A673 (cell line): ENCODE data around the gene RAP1GDS1. TPM values are rescaled to one million over a fixed set of nuclear protein-coding genes. Genes with fewer than 3 reads are reported as not detected.
"Not testable (repeated sequence)": the region's sequence is repeated elsewhere in the genome, so short reads cannot be mapped to it uniquely, and the experiment has no call there.

Experiments used
- BruUV-seq: library from RNA; stranded (reverse); fragments of 400-500 nt; replicated peaks from 2 replicates; lab custom pipeline; 2021; lab: Mats Ljungman, UMichigan
- CTCF ChIA-PET: fragments of 300-600 bp; sonication (Branson Sonifier 250); formaldehyde crosslinking; loops from one replicate; lab custom pipeline; 2022; ENCODE audit warnings: antibody characterized with exemption; lab: Charles Lee
- POLR2A ChIA-PET: fragments of 300-600 bp; sonication (Branson Sonifier 250); formaldehyde crosslinking; loops from one replicate; lab custom pipeline; 2022; ENCODE audit warnings: antibody characterized with exemption; ENCODE audit not compliant: low non-redundant PET; lab: Charles Lee
- DNase-seq: peaks from one replicate; pipeline ENCODE4 v3.0.0-alpha.2; 2015; ENCODE audit warnings: low spot score
- H3K27ac ChIP-seq: fragments of 200-600 bp; sonication (generic); 2 replicates; pipeline ENCODE4 v1.5.1; 2016; ENCODE audit warnings: mixed run types, low read depth, mild to moderate bottlenecking, mixed read lengths, antibody characterized with exemption, low read length; ENCODE audit not compliant: poor library complexity, severe bottlenecking
- H3K27me3 ChIP-seq: fragments of 200-600 bp; sonication (generic); replicated peaks from 2 replicates; pipeline ENCODE4 v1.6.1; 2017; ENCODE audit warnings: mixed run types, low read depth, mild to moderate bottlenecking, mixed read lengths, antibody characterized with exemption, low read length; ENCODE audit not compliant: insufficient read depth, poor library complexity
- H3K36me3 ChIP-seq: fragments of 200-600 bp; sonication (generic); 2 replicates; pipeline ENCODE4 v1.6.1; 2016; ENCODE audit warnings: mixed run types, mild to moderate bottlenecking, mixed read lengths, antibody characterized with exemption, low read length; ENCODE audit not compliant: insufficient read depth, poor library complexity, severe bottlenecking
- H3K4me1 ChIP-seq: fragments of 200-600 bp; sonication (generic); 2 replicates; pipeline ENCODE4 v1.6.1; 2017; ENCODE audit warnings: mixed run types, mild to moderate bottlenecking, mixed read lengths, antibody characterized with exemption, low read length; ENCODE audit not compliant: insufficient read depth, poor library complexity, severe bottlenecking
- H3K4me3 ChIP-seq: fragments of 200-600 bp; sonication (generic); 2 replicates; pipeline ENCODE4 v1.5.1; 2016; ENCODE audit warnings: low read depth, mixed run types, mild to moderate bottlenecking, mixed read lengths, low read length; ENCODE audit not compliant: poor library complexity, severe bottlenecking
- H3K9me3 ChIP-seq: fragments of 200-600 bp; sonication (generic); 2 replicates; pipeline ENCODE4 v1.6.1; 2016; ENCODE audit warnings: mixed run types, low read depth, mild to moderate bottlenecking, mixed read lengths, antibody characterized with exemption, low read length; ENCODE audit not compliant: poor library complexity, severe bottlenecking
- EZH2 ChIP-seq: fragments of 200-600 bp; sonication (generic); IDR thresholded peaks from 2 replicates; pipeline ENCODE4 v1.6.1; 2017; ENCODE audit warnings: borderline replicate concordance, low read depth, mild to moderate bottlenecking, mixed read lengths, antibody characterized with exemption, low read length; ENCODE audit not compliant: poor library complexity, severe bottlenecking
- intact Hi-C: fragments of 100-400 bp; cut with micrococcal nuclease; formaldehyde crosslinking; loops from one replicate; pipeline ENCODE4 v1.10.0; 2022; ENCODE audit not compliant: unreplicated experiment
- total RNA-seq: library from RNA; stranded (reverse); gene quantifications from 2 replicates; pipeline ENCODE4 v1.2.3, GENCODE V29; 2021
- TF ChIP-seq, protein P1 (sequence below): fragments of 300-800, 200-600 bp; sonication (generic); conservative IDR thresholded peaks from 2 replicates; pipeline ENCODE4 v1.5.1; 2017; ENCODE audit warnings: low read depth, mild to moderate bottlenecking, antibody characterized with exemption, low read length, moderate library complexity, mixed read lengths

RAP1GDS1 gene
- total RNA-seq, 1 experiment from 2014 or later, result 44.5 TPM

DNA sequence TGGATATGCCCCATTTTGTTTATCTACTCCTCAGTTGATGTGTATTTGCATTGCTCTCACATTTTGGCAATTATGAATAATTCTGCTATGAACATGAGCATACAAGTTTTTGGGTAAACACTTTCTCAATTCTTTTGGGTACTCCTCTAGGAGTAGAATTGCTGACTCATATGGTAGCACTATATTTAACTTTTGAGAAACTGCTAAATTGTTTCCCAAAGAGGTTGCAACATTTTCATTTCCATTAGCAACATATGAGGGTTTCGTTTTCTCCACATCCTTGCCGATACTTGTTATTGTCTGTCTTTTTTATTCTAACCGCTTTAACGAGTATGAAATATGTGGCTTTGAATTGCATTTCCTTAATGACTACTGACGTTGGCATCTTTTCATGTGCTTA, 211.9 kb downstream of the RAP1GDS1 start:
- POLR2A ChIA-PET, result no interaction called here
- TF ChIP-seq EZH2, result no peak
- TF ChIP-seq, protein P1, sequence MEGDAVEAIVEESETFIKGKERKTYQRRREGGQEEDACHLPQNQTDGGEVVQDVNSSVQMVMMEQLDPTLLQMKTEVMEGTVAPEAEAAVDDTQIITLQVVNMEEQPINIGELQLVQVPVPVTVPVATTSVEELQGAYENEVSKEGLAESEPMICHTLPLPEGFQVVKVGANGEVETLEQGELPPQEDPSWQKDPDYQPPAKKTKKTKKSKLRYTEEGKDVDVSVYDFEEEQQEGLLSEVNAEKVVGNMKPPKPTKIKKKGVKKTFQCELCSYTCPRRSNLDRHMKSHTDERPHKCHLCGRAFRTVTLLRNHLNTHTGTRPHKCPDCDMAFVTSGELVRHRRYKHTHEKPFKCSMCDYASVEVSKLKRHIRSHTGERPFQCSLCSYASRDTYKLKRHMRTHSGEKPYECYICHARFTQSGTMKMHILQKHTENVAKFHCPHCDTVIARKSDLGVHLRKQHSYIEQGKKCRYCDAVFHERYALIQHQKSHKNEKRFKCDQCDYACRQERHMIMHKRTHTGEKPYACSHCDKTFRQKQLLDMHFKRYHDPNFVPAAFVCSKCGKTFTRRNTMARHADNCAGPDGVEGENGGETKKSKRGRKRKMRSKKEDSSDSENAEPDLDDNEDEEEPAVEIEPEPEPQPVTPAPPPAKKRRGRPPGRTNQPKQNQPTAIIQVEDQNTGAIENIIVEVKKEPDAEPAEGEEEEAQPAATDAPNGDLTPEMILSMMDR, result no peak

DNA sequence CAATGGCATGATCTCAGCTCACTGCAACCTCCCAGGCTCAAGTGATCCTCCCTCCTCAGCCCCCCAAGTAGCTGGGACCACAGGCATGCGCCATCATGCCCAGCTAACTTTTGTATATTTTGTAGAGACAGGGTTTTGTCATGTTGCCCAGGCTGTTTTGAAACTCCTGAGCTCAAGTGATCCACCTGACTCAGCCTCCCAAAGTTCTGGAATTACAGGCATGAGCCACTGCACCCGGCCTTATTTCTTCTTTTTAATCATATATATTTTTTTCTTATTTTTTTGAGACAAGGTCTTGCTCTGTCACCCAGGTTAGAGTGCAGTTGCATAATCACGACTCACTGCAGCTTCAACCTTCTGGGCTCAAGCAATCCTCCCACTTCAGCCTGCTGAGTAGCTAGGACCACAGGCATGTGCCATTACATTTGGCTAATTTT, 213.2 kb downstream of the RAP1GDS1 start:
- POLR2A ChIA-PET, result no interaction called here
- intact Hi-C loops, result no loop called here
- CTCF ChIA-PET, result no interaction called here

More for the DNA sequence above, 211.9 kb downstream of the RAP1GDS1 start:
- no peaks in the 10 kb centered on the region for H3K9me3 ChIP-seq
- peaks cover 11% of the 10 kb centered on the region for H3K4me1 ChIP-seq
- no peak for DNase-seq
- H3K27ac ChIP-seq, result no peak overlapping the region
- CTCF ChIA-PET, result no interaction called here
- H3K4me3 ChIP-seq, result no peak overlapping the region
- BruUV-seq, result no TSS peak
- H3K27me3 ChIP-seq, result no peaks in the 10 kb centered on the region
- intact Hi-C loops, result no loop called here
- no peaks in the 10 kb centered on the region for H3K36me3 ChIP-seq

DNA sequence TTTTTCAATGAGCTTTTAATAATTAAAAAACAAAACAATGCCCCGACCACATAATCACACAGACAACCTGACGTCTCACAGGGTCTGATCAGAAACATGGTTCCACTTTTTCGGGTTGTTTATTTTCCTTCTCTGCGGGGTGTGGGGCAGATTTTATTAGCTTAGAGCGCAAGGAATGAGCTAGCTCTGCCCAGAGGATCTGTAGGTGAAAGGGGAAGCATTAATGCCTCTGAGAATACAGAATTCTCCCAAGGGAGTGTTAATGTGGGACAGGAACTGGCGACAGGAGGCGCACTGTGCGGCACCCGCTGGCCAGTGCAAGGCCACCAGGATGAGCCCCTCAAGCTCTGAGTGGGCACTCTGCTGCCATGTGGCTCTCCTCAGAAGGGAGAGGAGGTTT, 215.7 kb downstream of the RAP1GDS1 start:
- DNase-seq, result no peak
- H3K27ac ChIP-seq, result no peak overlapping the region
- BruUV-seq, result no TSS peak
- no peaks in the 10 kb centered on the region for H3K4me1 ChIP-seq
- no peak overlapping the region for H3K4me3 ChIP-seq
- ChIA-PET POLR2A (no interaction called here), CTCF (no interaction called here)
- TF ChIP-seq, protein P1, result no peak
- no peak for TF ChIP-seq EZH2
- no peaks in the 10 kb centered on the region for H3K27me3 ChIP-seq
- intact Hi-C loops, result no loop called here
- no peaks in the 10 kb centered on the region for H3K9me3 ChIP-seq
- no peaks in the 10 kb centered on the region for H3K36me3 ChIP-seq

More for the DNA sequence above, 213.2 kb downstream of the RAP1GDS1 start:
- Histone ChIP-seq H3K27me3 (no peaks in the 10 kb centered on the region), H3K4me1 (peaks cover 2% of the 10 kb centered on the region), H3K36me3 (no peaks in the 10 kb centered on the region), H3K27ac (no peak overlapping the region), H3K4me3 (no peak overlapping the region), H3K9me3 (no peaks in the 10 kb centered on the region)
- TF ChIP-seq EZH2, result no peak
- TF ChIP-seq, protein P1, result no peak
- no TSS peak for BruUV-seq
- no peak for DNase-seq

DNA sequence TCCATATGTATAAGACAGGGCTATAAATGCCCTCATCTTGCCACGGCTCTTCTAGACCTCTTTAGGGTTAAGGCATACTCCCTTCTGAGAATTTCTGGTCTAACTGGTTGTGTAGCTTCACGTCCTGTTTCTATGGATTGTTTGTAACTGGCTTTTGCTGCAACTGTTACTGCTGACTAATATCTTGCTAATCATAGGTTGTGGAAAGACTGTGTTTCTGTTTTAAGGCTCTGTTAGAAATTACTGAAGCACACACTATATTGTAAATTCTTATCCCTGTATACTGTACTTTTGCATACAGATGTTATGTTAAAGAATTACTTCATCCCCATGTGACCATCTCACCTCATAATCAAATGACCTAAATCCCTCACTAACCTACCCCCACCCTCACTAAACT, 218.4 kb downstream of the RAP1GDS1 start:
- H3K4me1 ChIP-seq, BruUV-seq, CTCF ChIA-PET, DNase-seq, H3K27me3 ChIP-seq, H3K36me3 ChIP-seq, H3K4me3 ChIP-seq, H3K27ac ChIP-seq, H3K9me3 ChIP-seq, POLR2A ChIA-PET, intact Hi-C loops: not testable (repeated sequence)
